HG02938 (cell line): ENCODE data around the gene C6orf62.
"Not testable (repeated sequence)": the region's sequence is repeated elsewhere in the genome, so short reads cannot be mapped to it uniquely, and the experiment has no call there.

ENCODE experiments used
- ATAC-seq: cut with Tn5 transposase; IDR thresholded peaks from one replicate; pipeline ENCODE4 v1.9.1; 2021; ENCODE audit warnings: mild to moderate bottlenecking, moderate library complexity; ENCODE audit not compliant: unreplicated experiment

Gene C6orf62

DNA sequence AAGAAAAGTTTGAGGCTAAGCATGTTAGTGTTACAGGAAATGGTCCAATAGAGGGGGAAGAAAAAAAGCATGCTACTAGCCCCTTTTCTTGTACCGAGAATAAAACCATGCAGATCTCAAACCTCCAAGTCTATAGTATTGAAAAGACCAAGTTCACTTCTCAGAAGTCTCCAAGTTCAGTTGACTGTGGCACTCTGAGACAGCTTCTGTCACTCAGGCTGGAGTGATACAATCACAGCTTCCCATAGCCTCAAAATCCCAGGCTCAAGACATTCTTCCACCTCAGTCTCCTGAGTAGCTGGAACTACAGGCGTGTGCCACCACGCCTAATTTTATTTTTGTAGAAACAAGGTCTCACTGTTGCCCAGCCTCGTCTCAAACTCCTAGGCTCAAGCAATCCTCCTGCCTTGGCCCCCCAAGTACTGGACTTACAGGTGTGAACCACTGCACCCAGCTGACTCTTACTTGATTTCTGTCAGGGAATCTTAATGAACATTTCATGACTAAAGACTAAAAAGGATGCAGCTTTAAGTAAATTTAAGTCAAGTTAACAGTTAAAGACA is 16.2 kb downstream of the C6orf62 start:
- ATAC-seq = no peak

DNA sequence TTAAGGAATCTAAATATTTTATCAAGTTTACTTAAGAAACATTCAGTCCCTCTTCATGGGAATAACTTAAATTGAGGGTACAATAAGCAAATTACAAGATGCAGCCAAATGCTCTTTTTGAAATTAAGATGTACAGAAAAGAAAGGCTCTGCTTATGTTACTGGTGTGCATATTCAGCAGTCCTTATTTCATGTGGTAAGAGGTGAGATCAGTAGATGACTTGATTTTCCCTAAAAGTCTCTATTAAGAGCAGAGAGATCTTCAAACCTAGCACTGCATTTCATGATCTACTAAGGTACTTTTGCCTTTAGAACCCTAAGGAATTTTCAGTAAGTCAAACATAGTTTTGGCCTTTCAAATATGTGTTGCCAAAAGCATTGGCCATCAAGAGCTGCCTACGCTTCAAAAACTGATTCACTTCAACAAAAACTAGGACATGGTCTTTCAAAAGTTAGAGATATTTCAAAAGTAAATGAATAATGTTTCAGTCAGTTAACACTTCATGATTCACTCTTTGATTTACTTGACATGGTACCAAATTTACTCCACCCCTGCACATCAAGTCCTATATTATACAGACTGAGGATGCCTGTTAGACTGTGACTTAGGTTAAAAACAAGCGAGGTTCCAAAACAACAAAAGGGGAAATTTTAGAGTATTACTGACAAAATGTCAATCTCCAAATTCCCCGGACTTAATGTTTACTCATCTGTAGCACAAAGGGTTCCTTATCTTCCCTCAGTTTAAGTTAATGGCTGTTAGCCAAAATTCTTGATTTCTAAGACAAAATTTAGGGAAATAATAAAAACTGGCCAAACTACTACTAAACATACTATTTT is 19.2 kb downstream of the C6orf62 start:
- no peak for ATAC-seq

DNA sequence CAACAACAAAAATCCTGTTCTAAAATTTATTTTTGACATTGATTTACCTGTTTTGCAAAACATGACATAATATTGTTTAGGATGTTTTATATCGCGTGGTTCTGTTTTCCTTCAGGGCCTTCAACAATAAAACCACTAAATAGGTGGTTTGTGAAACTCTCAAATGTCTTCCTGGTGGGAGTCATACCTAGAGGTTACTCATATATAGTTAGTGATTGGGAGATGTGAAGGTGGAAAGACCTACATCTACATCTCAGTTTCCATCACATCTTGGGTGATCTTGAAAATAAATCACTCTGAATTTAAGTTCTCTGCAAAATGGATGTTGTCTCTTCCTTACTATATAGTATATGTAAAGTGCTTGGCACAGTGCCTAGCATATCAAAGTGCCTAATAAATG is 22.9 kb downstream of the C6orf62 start:
- ATAC-seq = no peak

- ATAC-seq = peak; percentile 50
Observed at GRCh38 chr6:24695635-24696034, 23.3 kb downstream of the C6orf62 start.

DNA sequence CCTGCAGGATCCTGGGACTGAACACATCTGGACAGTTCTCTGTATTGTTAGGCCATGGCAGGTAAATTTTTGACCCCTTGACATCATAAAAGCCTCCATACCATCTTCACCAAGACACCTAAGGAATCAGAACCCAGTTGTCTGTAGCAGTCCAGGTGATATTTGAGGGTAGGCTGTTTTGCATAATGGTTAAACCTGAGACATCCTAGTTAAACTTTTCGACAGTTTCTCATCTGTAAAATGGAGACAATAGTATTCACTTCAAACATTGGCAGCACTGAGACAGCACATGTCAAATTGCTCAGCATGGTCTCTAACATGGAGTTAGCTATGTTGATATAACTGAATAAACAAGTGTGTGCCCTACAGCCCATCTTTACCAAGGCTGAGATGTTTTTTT is 24.8 kb downstream of the C6orf62 start:
- ATAC-seq = peak; percentile 54

- no peak for ATAC-seq
Observed at GRCh38 chr6:24692848-24693592, 25.9 kb downstream of the C6orf62 start.

DNA sequence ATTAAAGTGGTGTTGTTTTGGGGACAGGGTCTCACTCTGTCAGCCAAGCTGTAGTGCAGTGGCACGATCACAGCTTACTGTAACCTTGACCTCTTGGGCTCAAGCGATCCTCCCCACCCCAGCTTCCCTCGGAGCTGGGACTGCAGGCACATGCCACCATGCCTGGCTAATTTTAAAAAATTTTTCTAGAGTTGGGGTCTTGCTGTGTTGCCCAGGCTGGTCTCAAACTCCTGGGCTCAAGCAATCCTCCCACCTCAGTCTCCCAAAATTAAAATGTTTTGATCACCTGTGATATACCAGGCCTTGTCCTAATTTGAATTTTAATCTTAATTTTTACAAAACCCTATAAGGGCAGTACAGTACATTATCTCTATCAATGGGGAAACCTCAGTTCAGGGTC is 26.5 kb downstream of the C6orf62 start:
- no peak for ATAC-seq

DNA sequence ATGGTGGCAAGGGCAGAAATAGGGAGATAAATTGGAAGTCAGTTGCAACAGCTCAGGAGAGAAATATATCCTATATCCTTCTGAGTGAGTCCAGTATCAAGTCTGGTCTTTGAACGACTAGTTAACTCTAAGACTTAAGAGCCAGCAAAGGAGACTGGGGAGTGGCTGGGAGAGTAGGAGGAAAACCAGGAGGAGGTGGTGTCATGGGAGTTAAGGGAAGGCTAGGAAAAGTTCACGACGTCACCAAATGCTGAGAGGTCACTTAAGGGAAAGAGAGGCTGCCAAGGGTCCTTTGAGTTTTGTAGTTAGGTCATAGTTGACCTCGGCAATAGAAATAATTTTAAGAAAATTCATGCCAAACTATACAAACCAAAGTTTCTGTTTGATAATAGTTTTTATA is 27.0 kb downstream of the C6orf62 start:
- ATAC-seq = no peak

DNA sequence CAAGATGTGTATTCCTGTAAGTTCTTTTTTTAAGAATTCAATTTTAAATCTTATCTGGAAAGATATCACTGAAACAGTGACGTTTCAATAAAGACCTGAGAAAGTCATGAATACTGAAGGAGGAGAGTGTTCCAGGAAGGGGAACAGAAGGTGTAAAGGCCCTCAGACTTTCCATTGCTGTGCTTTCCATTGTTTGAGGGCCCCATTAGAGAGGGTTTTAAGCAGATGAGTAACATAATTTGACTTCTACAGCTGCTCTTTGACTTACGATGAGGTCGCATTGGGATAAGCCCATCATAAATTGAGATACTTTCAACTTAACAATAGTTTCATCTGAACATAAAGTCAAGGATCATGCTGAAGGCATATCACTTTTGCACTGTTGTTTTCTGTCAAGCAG is 27.4 kb downstream of the C6orf62 start:
- ATAC-seq = no peak

DNA sequence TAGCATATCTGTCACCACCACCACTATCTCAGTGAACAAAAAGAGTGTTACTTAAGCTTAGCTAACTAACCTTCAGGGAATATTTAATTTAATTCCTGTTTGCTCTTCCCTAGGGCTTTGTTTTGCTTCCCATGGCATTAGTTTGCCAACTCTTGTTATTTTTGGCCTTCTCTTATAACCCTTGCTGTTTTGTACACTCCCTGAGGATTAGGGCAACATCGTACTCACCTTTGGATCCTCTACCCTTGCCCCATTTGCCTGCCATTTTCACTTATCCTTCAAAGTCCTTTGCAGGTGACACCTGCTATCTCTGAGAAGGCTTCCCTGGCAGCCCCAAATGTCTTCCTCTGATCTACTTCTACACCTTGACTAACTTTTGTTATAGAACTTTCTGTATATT is 28.4 kb downstream of the C6orf62 start:
- no peak for ATAC-seq

DNA sequence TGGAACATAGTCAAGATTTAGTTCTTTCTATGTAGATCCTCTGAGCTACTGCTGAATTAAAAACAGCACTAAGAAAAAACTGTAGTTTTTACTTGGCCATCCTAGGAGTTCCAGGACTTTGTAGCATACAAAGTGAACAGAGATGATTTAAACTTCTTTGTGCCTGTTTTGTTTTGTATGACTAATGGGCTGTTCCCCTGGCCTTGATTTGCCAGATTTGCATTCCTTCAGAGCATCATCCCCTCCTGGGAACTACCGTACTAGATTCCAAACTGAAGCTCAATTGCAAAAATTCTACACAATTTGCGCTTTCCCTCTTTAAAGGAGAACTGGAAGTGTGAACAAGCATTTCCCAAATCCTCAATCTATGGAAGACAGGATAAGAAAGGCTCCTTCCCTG is 29.0 kb downstream of the C6orf62 start:
- ATAC-seq = no peak

GRCh38 chr6:24686946-24687345 is 32.0 kb downstream of the C6orf62 start:
- ATAC-seq = no peak

- no peak for ATAC-seq
Observed at GRCh38 chr6:24686408-24686807, 32.5 kb downstream of the C6orf62 start.

DNA sequence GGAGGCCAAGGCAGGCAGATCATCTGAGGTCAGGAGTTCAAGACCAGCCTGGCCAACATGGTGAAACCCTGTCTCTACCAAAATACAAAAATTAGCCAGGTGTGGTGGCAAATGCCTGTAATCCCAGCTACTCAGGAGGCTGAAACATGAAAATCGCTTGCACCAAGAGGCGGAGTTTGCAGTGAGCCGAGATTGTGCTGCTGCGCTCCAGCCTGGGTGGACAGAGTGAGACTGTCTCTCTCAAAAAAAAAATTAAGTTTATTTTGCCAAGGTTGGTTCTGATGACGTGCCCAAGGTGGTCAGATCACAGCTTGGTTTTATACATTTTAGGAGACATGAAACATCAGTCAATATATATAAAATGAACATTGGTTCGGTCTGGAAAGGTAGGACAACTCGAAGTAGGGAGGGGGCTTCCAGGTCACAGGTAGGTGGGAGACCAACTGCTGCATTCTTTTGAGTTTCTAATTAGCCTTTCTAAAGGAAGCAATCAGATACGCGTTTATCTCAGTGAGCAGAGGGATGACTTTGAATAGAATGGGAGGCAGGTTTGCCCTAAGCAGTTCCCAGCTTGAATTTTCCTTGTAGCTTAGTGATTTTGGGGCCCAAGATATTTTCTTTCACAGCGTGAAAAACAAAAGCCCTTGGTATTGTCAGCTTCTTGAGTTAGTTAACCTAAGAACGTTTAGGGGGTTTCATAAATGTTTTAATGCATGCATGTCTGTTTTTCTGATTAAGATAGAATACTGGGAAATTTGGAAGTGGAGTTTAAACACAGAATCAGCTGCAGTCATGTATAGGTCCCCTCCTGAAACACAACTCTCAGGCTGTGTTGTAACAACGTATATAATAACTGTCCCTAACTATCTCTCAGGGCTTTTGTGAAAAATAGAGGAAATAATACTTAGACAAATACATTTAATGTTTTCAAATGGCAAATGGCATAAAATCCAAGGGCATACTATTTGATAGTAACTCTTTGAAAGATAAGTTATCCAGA is 35.4 kb downstream of the C6orf62 start:
- ATAC-seq = no peak

DNA sequence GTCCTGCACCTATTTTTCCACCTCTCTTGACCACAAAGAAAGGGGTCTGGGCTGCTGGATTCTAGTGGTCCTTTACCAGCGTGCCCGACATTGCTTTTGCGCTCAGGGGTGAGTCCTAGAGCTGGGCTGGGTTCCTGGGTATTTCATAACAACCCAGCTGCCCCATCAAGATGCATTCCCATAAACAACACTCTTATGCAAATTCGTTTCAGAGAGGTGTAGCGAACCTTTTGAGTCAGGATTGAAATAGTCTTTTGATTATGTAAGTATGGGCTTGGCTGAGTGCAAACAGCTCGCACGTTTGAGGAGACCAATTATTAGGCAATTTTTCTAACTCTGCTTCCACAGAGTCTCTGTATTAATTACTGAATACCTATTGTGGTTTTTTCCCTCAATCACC is 38.4 kb downstream of the C6orf62 start:
- ATAC-seq = no peak

DNA sequence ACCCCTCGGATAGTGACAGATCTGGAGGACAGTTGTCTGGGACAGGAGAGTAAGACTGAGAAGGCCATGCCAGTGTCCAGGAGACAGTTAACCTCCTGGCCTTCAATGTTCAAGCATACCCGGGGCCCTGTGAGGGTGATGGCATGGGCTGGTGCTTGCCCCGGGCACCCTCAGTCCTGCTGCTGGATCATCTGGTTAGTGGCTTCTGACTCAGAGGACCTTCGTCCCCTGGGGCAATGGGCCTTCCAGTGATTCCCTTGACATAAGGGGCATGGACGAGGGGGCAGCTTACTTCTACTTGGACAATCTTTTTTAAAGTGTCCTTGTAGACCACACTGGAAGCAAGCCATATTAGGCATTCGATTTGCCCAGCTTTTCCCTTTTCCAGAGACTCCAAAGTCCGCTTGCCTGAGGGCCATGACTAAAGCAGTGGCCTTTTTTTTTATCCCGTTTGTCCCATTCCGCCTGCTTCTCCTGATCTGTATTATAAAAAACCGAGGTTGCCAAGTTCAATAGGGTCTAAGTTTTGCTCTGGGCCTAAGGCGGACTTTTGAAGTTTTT is 40.1 kb downstream of the C6orf62 start:
- ATAC-seq = not testable (repeated sequence)

- no peak for ATAC-seq
Observed at GRCh38 chr6:24673625-24674024, 45.3 kb downstream of the C6orf62 start.

- ATAC-seq = no peak
Observed at GRCh38 chr6:24672620-24673182, 46.3 kb downstream of the C6orf62 start.

- not testable (repeated sequence) for ATAC-seq
Observed at GRCh38 chr6:24671077-24671476, 47.9 kb downstream of the C6orf62 start.

DNA sequence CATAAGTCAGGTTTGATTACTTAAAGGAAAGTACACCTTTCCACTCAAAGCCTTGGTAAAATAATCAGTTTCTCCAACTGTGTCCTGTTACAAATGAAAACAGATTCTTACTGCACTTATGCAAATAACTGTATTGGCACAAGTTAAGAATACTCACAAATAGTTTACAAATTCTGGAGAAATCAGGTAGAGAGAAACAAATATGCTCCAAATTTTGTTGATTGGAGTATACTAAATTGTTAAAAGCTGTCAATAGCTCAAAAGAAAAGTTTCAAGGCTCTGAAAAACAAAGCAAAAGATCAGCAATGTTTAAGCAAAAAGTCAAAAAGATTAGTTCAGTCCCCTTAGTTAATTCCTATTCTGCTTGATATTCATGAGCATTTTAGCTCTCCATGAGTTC is 48.5 kb downstream of the C6orf62 start:
- ATAC-seq = not testable (repeated sequence)
